Measurements from ENCODE around the gene PLXND1.
A peak's percentile ranks its signal among the peaks of the same experiment; 100 is the strongest.

Gene PLXND1

DNA sequence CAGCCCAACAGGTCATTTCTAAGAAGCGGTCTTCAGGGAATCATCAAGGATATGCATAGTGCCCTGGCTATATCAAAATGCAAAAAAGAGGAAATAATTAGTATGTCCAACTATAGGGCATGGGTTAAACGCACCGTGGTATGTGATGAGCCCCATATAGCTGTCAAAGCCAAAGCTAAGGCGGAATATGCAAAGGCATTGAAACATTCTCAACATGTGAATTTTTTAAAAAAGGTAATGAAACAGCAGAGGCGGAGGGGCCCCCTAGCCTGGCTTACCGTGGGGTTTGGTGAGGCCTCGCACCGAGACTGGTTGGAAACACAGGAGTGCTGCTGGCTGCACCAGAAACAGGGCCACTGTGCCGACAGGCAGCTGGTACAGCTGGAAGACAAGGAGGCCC, 23.2 kb downstream of the PLXND1 start:
- no peak for DNase-seq (ENCODE audit: low read depth)
- no peak overlapping the region for H3K4me3 ChIP-seq (ENCODE audit: low read depth, low read length)
- no peak for TF ChIP-seq MYC (IDR thresholded peaks at IDR 0.05; ENCODE audit: low read depth, low read length)
- TF ChIP-seq POLR2A (IDR thresholded peaks at IDR 0.05; ENCODE audit: extremely low read depth, insufficient read length): no peak
- TF ChIP-seq, protein P1, sequence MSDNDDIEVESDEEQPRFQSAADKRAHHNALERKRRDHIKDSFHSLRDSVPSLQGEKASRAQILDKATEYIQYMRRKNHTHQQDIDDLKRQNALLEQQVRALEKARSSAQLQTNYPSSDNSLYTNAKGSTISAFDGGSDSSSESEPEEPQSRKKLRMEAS (IDR thresholded peaks at IDR 0.05; ENCODE audit: low read depth, low read length): no peak
- TF ChIP-seq, protein P2, sequence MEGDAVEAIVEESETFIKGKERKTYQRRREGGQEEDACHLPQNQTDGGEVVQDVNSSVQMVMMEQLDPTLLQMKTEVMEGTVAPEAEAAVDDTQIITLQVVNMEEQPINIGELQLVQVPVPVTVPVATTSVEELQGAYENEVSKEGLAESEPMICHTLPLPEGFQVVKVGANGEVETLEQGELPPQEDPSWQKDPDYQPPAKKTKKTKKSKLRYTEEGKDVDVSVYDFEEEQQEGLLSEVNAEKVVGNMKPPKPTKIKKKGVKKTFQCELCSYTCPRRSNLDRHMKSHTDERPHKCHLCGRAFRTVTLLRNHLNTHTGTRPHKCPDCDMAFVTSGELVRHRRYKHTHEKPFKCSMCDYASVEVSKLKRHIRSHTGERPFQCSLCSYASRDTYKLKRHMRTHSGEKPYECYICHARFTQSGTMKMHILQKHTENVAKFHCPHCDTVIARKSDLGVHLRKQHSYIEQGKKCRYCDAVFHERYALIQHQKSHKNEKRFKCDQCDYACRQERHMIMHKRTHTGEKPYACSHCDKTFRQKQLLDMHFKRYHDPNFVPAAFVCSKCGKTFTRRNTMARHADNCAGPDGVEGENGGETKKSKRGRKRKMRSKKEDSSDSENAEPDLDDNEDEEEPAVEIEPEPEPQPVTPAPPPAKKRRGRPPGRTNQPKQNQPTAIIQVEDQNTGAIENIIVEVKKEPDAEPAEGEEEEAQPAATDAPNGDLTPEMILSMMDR (IDR thresholded peaks at IDR 0.05; ENCODE audit: low read depth, low read length): no peak

GRCh38 chr3:129582799-129583198, 23.7 kb downstream of the PLXND1 start:
- DNase-seq (ENCODE audit: low read depth): peak; percentile 66
- H3K4me3 ChIP-seq (ENCODE audit: low read depth, low read length): no peak overlapping the region
- TF ChIP-seq, protein P1 (IDR thresholded peaks at IDR 0.05; ENCODE audit: low read depth, low read length): no peak

- no peak overlapping the region for H3K4me3 ChIP-seq (ENCODE audit: low read depth, low read length)
- TF ChIP-seq, protein P1 (IDR thresholded peaks at IDR 0.05; ENCODE audit: low read depth, low read length): no peak
- TF ChIP-seq, protein P2 (IDR thresholded peaks at IDR 0.05; ENCODE audit: low read depth, low read length): no peak
- TF ChIP-seq POLR2A (IDR thresholded peaks at IDR 0.05; ENCODE audit: extremely low read depth, insufficient read length) (no peak), MYC (IDR thresholded peaks at IDR 0.05; ENCODE audit: low read depth, low read length) (no peak)
Measured at GRCh38 chr3:129581623-129582022, 24.9 kb downstream of the PLXND1 start.

GRCh38 chr3:129579991-129580390, 26.5 kb downstream of the PLXND1 start:
- no peak for DNase-seq (ENCODE audit: low read depth)
- TF ChIP-seq POLR2A (IDR thresholded peaks at IDR 0.05; ENCODE audit: extremely low read depth, insufficient read length) (no peak), MYC (IDR thresholded peaks at IDR 0.05; ENCODE audit: low read depth, low read length) (no peak)
- TF ChIP-seq, protein P1 (IDR thresholded peaks at IDR 0.05; ENCODE audit: low read depth, low read length): no peak
- TF ChIP-seq, protein P2 (IDR thresholded peaks at IDR 0.05; ENCODE audit: low read depth, low read length): no peak
- no peak overlapping the region for H3K4me3 ChIP-seq (ENCODE audit: low read depth, low read length)

More at GRCh38 chr3:129581623-129582022, 24.9 kb downstream of the PLXND1 start:
- no peak for DNase-seq (ENCODE audit: low read depth)

DNA sequence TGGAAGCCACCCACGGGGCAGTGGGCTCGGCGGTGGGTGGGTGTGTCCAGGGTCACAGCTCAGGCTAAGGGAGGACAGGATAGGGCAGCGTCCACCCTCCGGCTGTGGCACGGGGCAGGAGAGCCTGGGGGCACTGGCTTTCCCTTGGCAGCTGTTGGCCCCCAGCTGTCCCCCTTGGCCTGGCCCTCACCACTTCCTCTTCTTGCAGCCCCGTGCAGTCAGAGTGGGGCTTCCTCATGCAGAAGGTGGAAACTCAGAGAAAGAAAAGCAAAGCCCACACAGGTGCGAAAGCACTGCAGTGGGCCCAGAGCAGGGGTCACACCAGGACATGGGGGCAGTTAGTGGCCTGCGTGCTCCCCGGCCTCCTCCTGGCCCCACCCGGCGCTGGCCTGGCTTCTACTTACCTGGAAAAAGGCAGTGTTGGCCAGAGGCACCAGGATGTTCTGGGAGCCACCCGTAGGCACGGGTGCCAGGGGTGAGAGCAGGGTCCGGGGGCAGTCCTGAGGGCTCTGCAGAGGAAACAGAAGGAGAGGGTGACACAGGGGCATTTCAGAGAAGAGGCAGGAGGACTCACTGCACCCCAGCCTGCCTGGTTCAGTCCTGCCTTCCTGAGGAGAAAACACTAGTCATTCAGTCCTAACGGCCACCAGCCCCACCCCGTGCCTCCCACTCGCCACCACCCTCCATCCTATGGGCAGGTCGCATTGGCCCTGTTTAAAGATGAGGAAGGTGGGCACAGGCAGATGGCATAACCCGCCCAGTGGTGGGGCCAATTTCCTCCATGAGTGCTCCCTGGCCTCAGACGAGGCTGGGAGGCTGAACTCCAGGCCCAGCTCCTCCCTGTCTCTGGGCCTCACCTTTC, 28.3 kb downstream of the PLXND1 start:
- DNase-seq (ENCODE audit: low read depth): peak; percentile 93
- peak overlapping the region; percentile 69 for H3K4me3 ChIP-seq (ENCODE audit: low read depth, low read length)
- TF ChIP-seq, protein P1 (IDR thresholded peaks at IDR 0.05; ENCODE audit: low read depth, low read length): 0 out of 2 replicates have a peak, but pooled peaks have one; percentile 33
- no peak for TF ChIP-seq MYC (IDR thresholded peaks at IDR 0.05; ENCODE audit: low read depth, low read length)

DNA sequence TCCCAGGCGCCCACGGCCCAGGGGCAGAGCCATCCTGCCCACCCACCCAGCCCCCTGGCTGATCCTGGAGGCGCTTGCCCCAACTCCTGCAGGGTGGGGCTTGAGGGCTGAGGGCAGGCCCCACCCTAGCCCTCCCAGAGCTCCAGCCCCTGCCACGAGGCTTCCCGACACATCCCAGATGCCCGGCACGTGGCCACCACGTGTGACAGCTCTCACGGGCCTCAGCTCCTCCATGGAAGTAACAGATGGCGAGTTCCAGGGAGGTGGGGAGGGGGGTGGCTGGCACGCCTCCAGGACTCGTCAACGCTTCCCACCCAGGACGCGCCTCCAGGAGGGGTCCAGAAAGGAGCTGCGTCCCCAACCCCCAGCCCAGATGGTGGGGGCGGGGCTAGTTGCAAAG, 29.1 kb downstream of the PLXND1 start:
- peak overlapping the region; percentile 69 for H3K4me3 ChIP-seq (ENCODE audit: low read depth, low read length)
- TF ChIP-seq MYC (IDR thresholded peaks at IDR 0.05; ENCODE audit: low read depth, low read length) (peak; percentile 85), POLR2A (IDR thresholded peaks at IDR 0.05; ENCODE audit: extremely low read depth, insufficient read length) (no peak)
- TF ChIP-seq, protein P1 (IDR thresholded peaks at IDR 0.05; ENCODE audit: low read depth, low read length): peak; percentile 87
- TF ChIP-seq, protein P2 (IDR thresholded peaks at IDR 0.05; ENCODE audit: low read depth, low read length): no peak
- DNase-seq (ENCODE audit: low read depth): peak; percentile 69

All from NB4 (cell line).